ENCODE results near the gene ATXN1.

Gene ATXN1

GRCh38 chr6:16360365-16360764 is 400.9 kb downstream of the ATXN1 start:
- Histone ChIP-seq H2BK5ac (ENCODE audit: low read length) (no peak overlapping the region), H4K8ac (ENCODE audit: low read depth, low read length) (no peak overlapping the region), H3K14ac (ENCODE audit: low read length) (no peak overlapping the region), H3K4ac (ENCODE audit: low read length) (no peak overlapping the region), H3K27ac (replicated peaks; ENCODE audit: low read length) (no peak overlapping the region), H3K4me3 (ENCODE audit: low read length in 2 of 2) (no peak overlapping the region), H3K4me2 (ENCODE audit: insufficient read depth, low read length, poor library complexity, severe bottlenecking) (no peak overlapping the region), H2AK5ac (ENCODE audit: low read depth, low read length) (no peak overlapping the region), H3K4me1 (ENCODE audit: control insufficient read depth in 2 of 2, insufficient read depth in 1 of 2, low read depth in 1 of 2, low read length in 2 of 2) (peaks cover 0 to 3% of the 10 kb centered on the region in 2 donors), H3K79me1 (ENCODE audit: low read depth, low read length) (no peaks in the 10 kb centered on the region), H2BK120ac (ENCODE audit: low read depth, low read length) (no peak overlapping the region), H4K91ac (ENCODE audit: low read depth, low read length, poor library complexity) (no peak overlapping the region), H3K27me3 (ENCODE audit: control insufficient read depth in 3 of 3, insufficient read depth in 3 of 3, low read depth in 1 of 3, low read length in 3 of 3) (no peaks in the 10 kb centered on the region), H3K9me3 (replicated peaks in 1 of 2; ENCODE audit: control insufficient read depth in 2 of 2, insufficient read depth in 1 of 2, low read depth in 1 of 2, low read length in 2 of 2) (no peaks in the 10 kb centered on the region), H2AFZ (ENCODE audit: low read length) (no peak overlapping the region), H3K18ac (ENCODE audit: low read length) (no peak overlapping the region), H3K36me3 (replicated peaks in 1 of 2; ENCODE audit: control insufficient read depth in 2 of 2, insufficient read depth in 2 of 2, low read length in 2 of 2) (no peaks in the 10 kb centered on the region), H2BK12ac (ENCODE audit: low read length) (no peak overlapping the region), H3K23ac (ENCODE audit: low read depth, low read length, poor library complexity) (no peak overlapping the region), H3K9ac (ENCODE audit: low read depth, low read length, poor library complexity) (no peak overlapping the region), H2BK15ac (ENCODE audit: low read length) (no peak overlapping the region)
- WGBS, 2 donors (ENCODE audit: extremely low coverage in 2 of 2, insufficient read length in 2 of 2, insufficient replicate concordance in 1 of 2) = no CpG with 5 or more reads among the region's 3 CpGs
- no peak for DNase-seq (ENCODE audit: low spot score)

GRCh38 chr6:16359563-16359962 is 401.7 kb downstream of the ATXN1 start:
- H3K14ac ChIP-seq (ENCODE audit: low read length) = no peak overlapping the region
- H3K27ac ChIP-seq (replicated peaks; ENCODE audit: low read length) = no peak overlapping the region
- no CpG with 5 or more reads among the region's 6 CpGs for WGBS, 2 donors (ENCODE audit: extremely low coverage in 2 of 2, insufficient read length in 2 of 2, insufficient replicate concordance in 1 of 2)

GRCh38 chr6:16358531-16359138 is 402.6 kb downstream of the ATXN1 start:
- H3K23ac ChIP-seq (ENCODE audit: low read depth, low read length, poor library complexity) = no peak overlapping the region
- no peak overlapping the region for H4K91ac ChIP-seq (ENCODE audit: low read depth, low read length, poor library complexity)
- H3K14ac ChIP-seq (ENCODE audit: low read length) = peak overlapping the region; percentile 83
- H2BK15ac ChIP-seq (ENCODE audit: low read length) = no peak overlapping the region
- H3K9me3 ChIP-seq (replicated peaks in 1 of 2; ENCODE audit: control insufficient read depth in 2 of 2, insufficient read depth in 1 of 2, low read depth in 1 of 2, low read length in 2 of 2) = no peaks in the 10 kb centered on the region
- H3K36me3 ChIP-seq (replicated peaks in 1 of 2; ENCODE audit: control insufficient read depth in 2 of 2, insufficient read depth in 2 of 2, low read length in 2 of 2) = no peaks in the 10 kb centered on the region
- no peaks in the 10 kb centered on the region for H3K79me1 ChIP-seq (ENCODE audit: low read depth, low read length)
- no peak overlapping the region for H4K8ac ChIP-seq (ENCODE audit: low read depth, low read length)
- H2AK5ac ChIP-seq (ENCODE audit: low read depth, low read length) = peak overlapping the region; percentile 64
- H3K27ac ChIP-seq (replicated peaks; ENCODE audit: low read length) = no peak overlapping the region
- DNase-seq (ENCODE audit: low spot score) = no peak
- peaks cover 1 to 5% of the 10 kb centered on the region in 2 donors for H3K4me1 ChIP-seq (ENCODE audit: control insufficient read depth in 2 of 2, insufficient read depth in 1 of 2, low read depth in 1 of 2, low read length in 2 of 2)
- no CpG with 5 or more reads among the region's 18 CpGs for WGBS, 2 donors (ENCODE audit: extremely low coverage in 2 of 2, insufficient read length in 2 of 2, insufficient replicate concordance in 1 of 2)
- no peak overlapping the region for H2BK5ac ChIP-seq (ENCODE audit: low read length)
- no peak overlapping the region for H2BK12ac ChIP-seq (ENCODE audit: low read length)
- no peaks in the 10 kb centered on the region for H3K27me3 ChIP-seq (ENCODE audit: control insufficient read depth in 3 of 3, insufficient read depth in 3 of 3, low read depth in 1 of 3, low read length in 3 of 3)
- H3K4ac ChIP-seq (ENCODE audit: low read length) = no peak overlapping the region
- no peak overlapping the region for H2AFZ ChIP-seq (ENCODE audit: low read length)
- H3K9ac ChIP-seq (ENCODE audit: low read depth, low read length, poor library complexity) = no peak overlapping the region
- H3K4me2 ChIP-seq (ENCODE audit: insufficient read depth, low read length, poor library complexity, severe bottlenecking) = no peak overlapping the region
- H3K4me3 ChIP-seq (ENCODE audit: low read length in 2 of 2) = no peak overlapping the region
- peak overlapping the region; percentile 46 for H3K18ac ChIP-seq (ENCODE audit: low read length)
- no peak overlapping the region for H2BK120ac ChIP-seq (ENCODE audit: low read depth, low read length)

More at GRCh38 chr6:16359563-16359962, 401.7 kb downstream of the ATXN1 start:
- Histone ChIP-seq H2BK15ac (ENCODE audit: low read length) (no peak overlapping the region), H3K4me3 (ENCODE audit: low read length in 2 of 2) (no peak overlapping the region), H3K23ac (ENCODE audit: low read depth, low read length, poor library complexity) (no peak overlapping the region), H4K8ac (ENCODE audit: low read depth, low read length) (no peak overlapping the region), H2AFZ (ENCODE audit: low read length) (no peak overlapping the region), H3K9me3 (replicated peaks in 1 of 2; ENCODE audit: control insufficient read depth in 2 of 2, insufficient read depth in 1 of 2, low read depth in 1 of 2, low read length in 2 of 2) (no peaks in the 10 kb centered on the region), H3K79me1 (ENCODE audit: low read depth, low read length) (no peaks in the 10 kb centered on the region), H3K27me3 (ENCODE audit: control insufficient read depth in 3 of 3, insufficient read depth in 3 of 3, low read depth in 1 of 3, low read length in 3 of 3) (no peaks in the 10 kb centered on the region), H2BK12ac (ENCODE audit: low read length) (no peak overlapping the region), H2AK5ac (ENCODE audit: low read depth, low read length) (no peak overlapping the region), H3K18ac (ENCODE audit: low read length) (no peak overlapping the region), H3K4me2 (ENCODE audit: insufficient read depth, low read length, poor library complexity, severe bottlenecking) (no peak overlapping the region), H3K4me1 (ENCODE audit: control insufficient read depth in 2 of 2, insufficient read depth in 1 of 2, low read depth in 1 of 2, low read length in 2 of 2) (peaks cover 1 to 5% of the 10 kb centered on the region in 2 donors), H3K4ac (ENCODE audit: low read length) (no peak overlapping the region), H2BK120ac (ENCODE audit: low read depth, low read length) (no peak overlapping the region), H3K9ac (ENCODE audit: low read depth, low read length, poor library complexity) (no peak overlapping the region), H4K91ac (ENCODE audit: low read depth, low read length, poor library complexity) (no peak overlapping the region), H3K36me3 (replicated peaks in 1 of 2; ENCODE audit: control insufficient read depth in 2 of 2, insufficient read depth in 2 of 2, low read length in 2 of 2) (no peaks in the 10 kb centered on the region), H2BK5ac (ENCODE audit: low read length) (no peak overlapping the region)
- no peak for DNase-seq (ENCODE audit: low spot score)

- DNase-seq (ENCODE audit: low spot score) = no peak
Observed at GRCh38 chr6:16355699-16356446, 405.4 kb downstream of the ATXN1 start.

More at GRCh38 chr6:16355699-16356446, 405.4 kb downstream of the ATXN1 start:
- Histone ChIP-seq H3K14ac (ENCODE audit: low read length) (no peak overlapping the region), H3K27me3 (ENCODE audit: control insufficient read depth in 3 of 3, insufficient read depth in 3 of 3, low read depth in 1 of 3, low read length in 3 of 3) (no peaks in the 10 kb centered on the region), H3K27ac (replicated peaks; ENCODE audit: low read length) (no peak overlapping the region), H3K9ac (ENCODE audit: low read depth, low read length, poor library complexity) (no peak overlapping the region), H2BK12ac (ENCODE audit: low read length) (no peak overlapping the region), H2AK5ac (ENCODE audit: low read depth, low read length) (no peak overlapping the region), H3K4me1 (ENCODE audit: control insufficient read depth in 2 of 2, insufficient read depth in 1 of 2, low read depth in 1 of 2, low read length in 2 of 2) (peaks cover 1 to 7% of the 10 kb centered on the region in 2 donors), H3K4ac (ENCODE audit: low read length) (no peak overlapping the region), H3K4me2 (ENCODE audit: insufficient read depth, low read length, poor library complexity, severe bottlenecking) (no peak overlapping the region), H4K91ac (ENCODE audit: low read depth, low read length, poor library complexity) (no peak overlapping the region), H3K23ac (ENCODE audit: low read depth, low read length, poor library complexity) (no peak overlapping the region), H4K8ac (ENCODE audit: low read depth, low read length) (no peak overlapping the region), H3K79me1 (ENCODE audit: low read depth, low read length) (no peaks in the 10 kb centered on the region), H2BK15ac (ENCODE audit: low read length) (no peak overlapping the region), H3K9me3 (replicated peaks in 1 of 2; ENCODE audit: control insufficient read depth in 2 of 2, insufficient read depth in 1 of 2, low read depth in 1 of 2, low read length in 2 of 2) (no peaks in the 10 kb centered on the region), H3K4me3 (ENCODE audit: low read length in 2 of 2) (no peak overlapping the region), H2BK5ac (ENCODE audit: low read length) (no peak overlapping the region), H3K36me3 (replicated peaks in 1 of 2; ENCODE audit: control insufficient read depth in 2 of 2, insufficient read depth in 2 of 2, low read length in 2 of 2) (no peaks in the 10 kb centered on the region), H2AFZ (ENCODE audit: low read length) (no peak overlapping the region), H2BK120ac (ENCODE audit: low read depth, low read length) (no peak overlapping the region), H3K18ac (ENCODE audit: low read length) (no peak overlapping the region)
- no CpG with 5 or more reads among the region's 16 CpGs for WGBS, 2 donors (ENCODE audit: extremely low coverage in 2 of 2, insufficient read length in 2 of 2, insufficient replicate concordance in 1 of 2)
